Dedifferentiated amniotic fluid mesenchymal stem cell (primary cell): Measurements from ENCODE around the gene MAP7D1.

Source experiments
- DNase-seq: peaks from one replicate; pipeline ENCODE4 v3.0.0-alpha.2; 2016; ENCODE audit errors: extremely low spot score

Gene MAP7D1

DNA sequence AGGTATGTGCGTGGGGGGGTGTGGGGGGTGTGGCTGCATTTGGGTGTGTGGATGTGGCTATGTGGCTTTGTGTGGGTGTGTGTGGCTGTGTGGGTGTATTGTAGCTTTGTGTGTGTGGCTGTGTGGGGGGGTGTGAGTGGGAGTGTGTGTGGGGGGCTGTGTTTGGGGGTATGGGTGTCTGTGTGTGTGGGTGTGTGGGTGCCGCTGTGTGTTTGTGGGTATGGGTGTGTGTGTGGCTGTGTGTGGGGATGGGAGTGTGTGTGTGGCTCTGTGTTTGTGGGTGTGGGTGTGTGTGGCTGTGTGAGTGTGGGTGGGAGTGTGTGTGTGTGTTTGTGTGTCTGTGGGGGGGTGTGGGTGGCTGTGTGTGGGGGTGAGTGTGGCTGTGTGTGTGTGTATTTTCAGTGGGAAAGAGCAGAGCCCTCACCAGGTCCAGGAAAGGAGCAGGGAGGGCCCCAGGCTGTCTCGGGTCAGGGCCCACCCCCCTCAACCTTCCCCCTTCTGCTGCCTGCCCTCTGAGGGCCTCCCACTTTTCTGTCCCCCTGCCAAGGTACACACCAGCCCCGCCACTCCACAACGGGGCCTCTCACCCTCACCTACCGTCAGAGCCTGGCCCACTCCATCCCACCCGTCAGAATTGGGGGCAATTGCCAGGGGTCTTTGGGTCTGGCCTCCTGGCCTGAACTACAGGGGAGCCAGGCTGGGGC is 29.0 kb upstream of the MAP7D1 start:
- DNase-seq: no peak

DNA sequence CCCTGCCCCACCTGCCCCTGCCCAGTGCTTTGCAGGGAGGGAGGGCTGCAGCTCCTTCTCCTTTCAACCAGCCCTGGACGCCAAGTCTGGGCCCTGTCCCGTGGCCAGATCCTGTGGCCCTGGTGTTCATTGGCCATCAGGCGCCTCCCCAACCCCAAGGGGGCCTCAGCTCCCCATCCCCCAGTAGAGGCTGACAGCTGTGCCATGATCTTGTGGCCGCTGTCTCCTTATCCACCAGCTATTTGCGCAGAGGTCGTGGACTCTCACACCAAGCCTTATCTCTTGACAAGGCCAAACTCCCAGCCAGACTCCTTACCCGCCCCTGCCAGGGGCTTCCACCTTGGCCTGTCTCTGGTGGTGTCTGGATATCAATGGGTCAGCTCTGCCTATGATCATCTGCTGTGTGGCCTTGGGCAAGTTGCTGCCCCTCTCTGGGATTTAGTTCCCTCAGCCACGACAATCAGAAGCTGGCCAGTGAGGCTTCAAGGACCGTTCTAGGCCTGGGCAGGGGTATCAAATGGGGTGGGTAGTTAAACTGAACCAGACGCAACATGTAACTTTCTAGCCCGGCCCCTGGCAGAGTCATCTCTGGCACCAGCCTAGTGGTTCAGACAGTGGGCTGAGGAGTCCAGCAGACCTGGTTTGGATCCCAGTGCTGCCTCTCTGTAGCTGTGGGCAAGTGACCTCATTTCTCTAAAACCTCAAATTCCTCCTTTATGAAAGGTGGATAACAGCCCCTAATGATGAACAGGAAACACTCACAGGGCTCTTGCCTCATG is 27.6 kb upstream of the MAP7D1 start:
- DNase-seq: no peak

GRCh38 chr1:36128905-36129206 is 27.1 kb upstream of the MAP7D1 start:
- no peak for DNase-seq

DNA sequence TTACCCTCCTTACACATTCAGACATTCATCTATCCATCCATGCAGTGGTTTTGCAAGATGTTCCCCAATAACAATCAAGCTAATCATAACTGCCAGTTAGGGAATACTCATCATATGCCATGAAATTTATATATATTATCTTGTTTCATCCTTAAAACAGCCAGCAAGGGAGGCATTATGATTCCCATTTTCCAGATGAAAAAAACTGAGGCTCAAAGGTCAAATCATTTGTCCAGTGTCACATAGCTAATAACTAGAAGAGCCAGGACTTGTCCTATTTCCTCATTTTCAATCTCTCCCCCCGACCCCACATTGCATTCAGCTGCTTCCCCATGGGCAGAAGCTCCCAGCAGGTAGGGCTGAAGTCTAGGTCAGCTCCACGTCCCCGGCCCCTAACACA is 23.9 kb upstream of the MAP7D1 start:
- no peak for DNase-seq

GRCh38 chr1:36133484-36133883 is 22.5 kb upstream of the MAP7D1 start:
- peak; percentile 92 for DNase-seq

DNA sequence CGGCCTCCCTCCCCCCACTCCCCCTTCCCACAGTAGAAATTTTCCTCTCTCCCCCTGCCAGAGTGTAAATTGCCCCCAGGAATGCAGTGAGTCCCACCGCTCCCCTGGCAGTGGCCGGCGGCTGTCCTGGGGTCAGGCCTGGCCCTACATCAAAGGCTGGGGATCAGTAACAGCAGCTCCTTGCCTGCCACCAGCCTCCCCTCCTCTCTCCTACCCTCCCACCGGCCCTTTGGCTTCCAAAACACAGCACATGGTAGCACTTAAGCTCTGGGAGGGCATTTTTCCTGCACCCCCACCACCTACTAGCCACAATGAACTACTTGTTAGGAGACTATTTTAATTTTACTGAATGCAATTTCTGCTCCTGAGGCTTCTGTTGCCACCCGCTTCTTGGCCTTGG is 21.9 kb upstream of the MAP7D1 start:
- no peak for DNase-seq

- peak; percentile 71 for DNase-seq
Measured at GRCh38 chr1:36134505-36135329, 21.2 kb upstream of the MAP7D1 start.

GRCh38 chr1:36135330-36135667 is 20.7 kb upstream of the MAP7D1 start:
- no peak for DNase-seq

DNA sequence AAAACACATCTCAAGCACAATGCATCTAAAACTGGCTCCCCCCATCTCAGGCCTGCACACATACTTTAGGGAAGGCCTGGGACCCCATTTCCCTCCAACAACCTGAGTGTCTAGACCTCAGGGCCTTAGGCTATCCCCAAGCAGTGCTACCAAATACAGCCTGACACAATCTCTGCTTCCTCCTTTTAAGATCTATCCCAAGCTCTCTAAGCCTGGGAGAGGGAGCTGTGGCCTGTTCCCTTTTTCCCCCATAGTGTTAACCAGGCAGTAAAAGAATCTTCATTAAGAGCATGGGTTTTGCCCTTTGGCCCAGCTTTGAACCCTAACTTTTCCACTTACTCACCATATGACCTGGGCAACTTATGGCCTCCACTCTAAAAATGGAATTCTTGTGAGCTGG is 20.2 kb upstream of the MAP7D1 start:
- DNase-seq: no peak

GRCh38 chr1:36136535-36136934 is 19.4 kb upstream of the MAP7D1 start:
- DNase-seq: peak; percentile 72

DNA sequence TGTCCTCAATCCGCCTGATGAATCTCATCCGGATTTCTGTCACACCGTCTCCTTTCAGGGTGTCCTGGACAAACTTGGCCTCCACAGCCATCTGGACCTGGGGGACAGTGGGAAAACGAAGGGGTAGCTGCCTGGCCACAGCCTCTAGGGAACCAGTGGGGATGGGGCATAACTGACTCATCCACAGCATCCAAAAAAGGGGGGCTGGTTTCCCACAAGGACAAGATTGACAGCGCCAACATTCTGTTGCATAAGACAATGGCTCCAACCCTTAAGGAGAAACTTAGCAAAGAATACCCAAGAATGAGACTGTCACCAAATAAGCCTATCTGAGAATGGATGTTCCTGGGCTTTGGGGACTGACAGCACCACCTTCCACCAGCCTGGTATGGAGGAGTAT is 18.7 kb upstream of the MAP7D1 start:
- DNase-seq: no peak

DNA sequence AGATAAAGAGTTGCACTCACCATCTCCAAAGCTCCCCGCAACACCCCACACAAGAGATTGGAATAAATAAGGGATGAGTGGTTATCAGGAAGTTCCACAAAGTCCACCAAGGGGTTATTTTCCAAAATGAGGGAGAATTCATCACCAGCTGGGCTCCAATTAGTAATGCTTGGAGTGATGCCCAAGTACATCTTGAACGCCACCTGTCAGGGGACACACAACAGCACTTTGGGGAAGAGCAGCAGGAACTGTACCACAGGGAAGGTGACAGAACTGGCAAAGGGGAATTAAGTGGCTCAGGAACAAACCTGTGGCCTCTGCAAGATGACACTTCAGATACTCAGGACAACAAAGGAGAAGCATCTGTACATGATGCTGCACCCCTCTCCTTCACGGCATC is 18.2 kb upstream of the MAP7D1 start:
- no peak for DNase-seq

DNA sequence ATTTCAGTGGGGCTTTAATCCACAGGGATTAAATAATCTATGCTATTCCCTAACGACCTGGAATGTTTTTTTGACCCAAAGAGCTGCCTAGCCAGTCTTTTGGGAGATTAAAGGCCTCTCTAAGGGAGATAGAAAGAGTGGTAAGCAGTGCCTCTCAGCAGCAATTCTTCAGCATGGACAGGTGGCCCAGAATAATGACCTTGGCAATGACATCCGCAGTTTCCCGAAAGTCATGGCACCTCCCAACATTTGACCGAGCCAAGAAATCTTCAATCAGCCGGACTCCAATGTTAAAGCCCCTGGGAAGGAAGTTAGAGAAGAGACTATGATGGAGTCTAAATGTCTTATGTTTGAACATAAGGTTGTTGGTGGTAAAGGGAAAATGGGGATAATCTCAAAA is 16.4 kb upstream of the MAP7D1 start:
- no peak for DNase-seq

GRCh38 chr1:36142121-36142520 is 13.8 kb upstream of the MAP7D1 start:
- no peak for DNase-seq

- no peak for DNase-seq
Measured at GRCh38 chr1:36143424-36143823, 12.5 kb upstream of the MAP7D1 start.

DNA sequence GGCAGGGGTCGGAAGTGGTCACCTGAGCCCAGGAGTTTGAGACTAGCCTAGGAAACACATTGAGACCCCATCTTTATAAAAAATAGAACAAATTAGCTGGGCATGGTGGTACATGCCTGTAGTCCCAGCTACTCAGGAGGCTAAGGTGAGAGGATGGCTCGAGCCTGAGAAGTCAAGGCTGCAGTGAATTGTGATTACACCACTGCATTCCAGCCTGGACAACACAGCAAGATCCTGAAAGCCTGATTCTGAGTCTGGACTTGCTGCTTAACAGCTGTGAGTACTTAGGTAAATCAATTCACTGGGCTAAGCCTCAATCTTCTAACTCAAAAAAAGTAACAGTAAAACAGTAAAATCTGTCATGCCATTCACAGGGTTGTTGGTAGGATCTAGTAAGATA is 11.5 kb upstream of the MAP7D1 start:
- no peak for DNase-seq

- DNase-seq: no peak
Measured at GRCh38 chr1:36148821-36149236, 7.1 kb upstream of the MAP7D1 start.

GRCh38 chr1:36149237-36149972 is 6.6 kb upstream of the MAP7D1 start, which contains the start of gene TRAPPC3:
Gene TRAPPC3, minus strand, starts transcription at chr1:36149486. Its CDS starts 108 bp downstream, at chr1:36149378.
- DNase-seq: peak; percentile 100

DNA sequence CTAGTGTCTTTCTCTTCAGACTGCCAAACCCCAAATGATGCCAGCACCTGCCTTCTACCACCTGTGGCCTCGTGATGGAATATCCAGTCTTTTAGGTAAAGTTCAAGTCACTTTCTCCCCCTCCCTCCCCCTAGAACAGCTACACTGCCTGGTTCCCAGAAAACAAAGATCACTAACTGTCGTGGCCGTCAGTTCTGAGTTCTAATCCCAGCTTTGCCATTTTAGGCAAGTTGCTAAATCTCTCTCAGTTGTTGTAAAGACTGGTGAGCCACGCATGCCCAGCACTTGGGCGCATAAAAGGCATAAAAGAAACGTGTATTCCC is 6.0 kb upstream of the MAP7D1 start:
- no peak for DNase-seq

DNA sequence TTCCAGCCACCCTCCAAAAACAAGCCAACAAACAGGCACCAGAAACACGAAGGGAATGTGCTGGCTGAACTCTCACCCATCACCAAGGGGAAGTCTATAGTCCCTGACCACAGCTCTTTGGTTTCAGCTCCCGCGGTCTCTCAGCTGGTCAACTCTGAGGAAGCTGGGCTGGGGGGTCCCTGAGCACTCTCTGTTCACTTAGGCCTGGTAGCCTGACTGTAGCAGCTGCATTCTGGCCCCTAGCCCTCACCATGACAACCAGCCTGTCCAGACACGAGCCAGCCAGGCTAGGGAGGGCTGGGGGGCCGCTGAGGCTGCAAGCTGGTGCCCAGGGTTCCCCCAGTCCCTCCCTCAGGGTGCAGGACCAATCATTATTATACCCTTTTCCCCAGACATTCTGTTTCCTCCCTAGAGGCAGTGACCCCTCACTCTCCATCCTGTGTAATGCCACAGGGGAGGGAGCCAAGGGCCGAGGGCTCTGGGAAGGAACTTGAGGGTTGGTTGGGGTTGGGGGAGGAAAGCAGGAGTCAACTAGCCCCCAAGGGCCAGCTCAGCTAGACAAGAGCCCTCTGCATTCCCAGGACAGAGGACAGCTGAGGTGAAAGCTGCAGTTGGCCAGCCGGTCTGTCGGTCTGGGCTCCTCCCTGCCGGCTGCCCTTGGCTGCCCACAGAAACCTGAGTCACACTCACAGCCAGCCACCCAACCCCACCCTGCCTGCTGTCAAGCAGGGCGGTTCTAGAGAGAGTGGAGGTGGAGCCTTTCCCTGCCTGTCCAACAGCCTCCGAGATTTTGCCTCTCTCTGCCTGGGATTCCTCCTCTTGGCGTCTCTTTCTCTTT is 5.4 kb upstream of the MAP7D1 start:
- peak; percentile 95 for DNase-seq

DNA sequence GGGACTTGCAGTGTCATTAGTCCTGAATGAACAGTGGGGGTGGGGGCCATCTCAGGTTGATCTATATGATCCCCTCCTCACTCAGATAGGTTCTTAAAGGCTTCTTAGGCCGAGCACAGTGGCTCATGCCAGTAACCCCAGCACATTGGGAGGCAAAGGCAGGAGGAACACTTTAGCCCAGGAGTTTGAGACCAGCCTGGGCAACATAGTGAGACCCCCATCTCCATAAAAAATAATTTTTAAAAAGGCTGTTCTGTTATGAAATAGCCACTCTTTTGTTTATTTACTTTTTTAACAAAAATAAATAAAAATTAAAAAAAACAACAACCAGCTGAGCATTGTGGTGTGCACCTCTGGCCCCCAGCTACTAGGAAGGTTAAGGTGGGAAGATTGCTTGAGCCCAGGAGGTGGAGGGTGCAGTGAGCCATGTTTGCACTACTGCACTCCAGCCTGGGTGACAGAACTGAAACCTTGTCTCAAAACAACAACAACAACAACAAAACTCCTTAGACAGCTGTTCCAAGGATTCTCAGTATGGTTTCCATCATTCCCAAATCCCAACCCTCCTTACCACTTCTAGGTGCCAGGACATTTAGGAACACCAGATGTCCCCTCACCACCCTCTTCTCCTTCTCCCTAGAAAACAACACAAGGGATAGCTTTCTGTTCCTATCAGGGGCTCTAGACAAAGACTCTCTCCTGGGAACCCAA is 4.7 kb upstream of the MAP7D1 start:
- no peak for DNase-seq
